Body of pancreas (tissue), 4 donors: ENCODE measurements around the gene DSE.

Experiments used
- POLR2A ChIP-seq, 3 donors: fragments of 450-650 bp; IDR thresholded peaks; one replicate each; pipeline ENCODE4 v1.6.1; 2016; ENCODE audit warnings: antibody characterized with exemption in 3 of 3, mild to moderate bottlenecking in 2 of 3
- TF ChIP-seq, protein P1 (sequence below), 7 experiments: fragments of 450-650 bp in 4 of 7; fragments of 200-600 bp in 3 of 7; sonication (generic) in 3 of 7; IDR thresholded peaks; one replicate each; pipeline ENCODE4 v1.5.1; 2016 to 2019; ENCODE audit warnings: antibody characterized with exemption in 7 of 7

DNA sequence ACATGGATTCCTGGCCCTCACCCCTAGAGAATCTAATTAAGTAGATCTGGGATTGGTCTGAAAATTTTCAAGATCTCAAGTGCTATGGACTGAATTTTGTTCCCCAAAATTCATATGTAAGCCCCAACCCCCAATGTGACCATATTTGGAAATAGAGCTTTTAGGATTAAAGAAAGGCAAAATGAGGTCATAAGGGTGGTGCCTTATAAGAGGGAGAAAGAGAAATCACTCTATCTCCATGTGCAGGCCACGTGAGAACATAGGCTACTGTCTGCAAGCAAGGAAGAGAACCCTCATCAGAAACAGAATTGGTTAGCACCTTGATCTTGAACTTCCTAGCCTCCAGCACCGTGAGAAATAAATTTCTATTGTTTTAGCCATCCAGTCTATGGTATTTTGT is 8.5 kb upstream of the DSE start:
- TF ChIP-seq POLR2A (IDR thresholded peaks at IDR 0.05) = no peak
- TF ChIP-seq, protein P1, sequence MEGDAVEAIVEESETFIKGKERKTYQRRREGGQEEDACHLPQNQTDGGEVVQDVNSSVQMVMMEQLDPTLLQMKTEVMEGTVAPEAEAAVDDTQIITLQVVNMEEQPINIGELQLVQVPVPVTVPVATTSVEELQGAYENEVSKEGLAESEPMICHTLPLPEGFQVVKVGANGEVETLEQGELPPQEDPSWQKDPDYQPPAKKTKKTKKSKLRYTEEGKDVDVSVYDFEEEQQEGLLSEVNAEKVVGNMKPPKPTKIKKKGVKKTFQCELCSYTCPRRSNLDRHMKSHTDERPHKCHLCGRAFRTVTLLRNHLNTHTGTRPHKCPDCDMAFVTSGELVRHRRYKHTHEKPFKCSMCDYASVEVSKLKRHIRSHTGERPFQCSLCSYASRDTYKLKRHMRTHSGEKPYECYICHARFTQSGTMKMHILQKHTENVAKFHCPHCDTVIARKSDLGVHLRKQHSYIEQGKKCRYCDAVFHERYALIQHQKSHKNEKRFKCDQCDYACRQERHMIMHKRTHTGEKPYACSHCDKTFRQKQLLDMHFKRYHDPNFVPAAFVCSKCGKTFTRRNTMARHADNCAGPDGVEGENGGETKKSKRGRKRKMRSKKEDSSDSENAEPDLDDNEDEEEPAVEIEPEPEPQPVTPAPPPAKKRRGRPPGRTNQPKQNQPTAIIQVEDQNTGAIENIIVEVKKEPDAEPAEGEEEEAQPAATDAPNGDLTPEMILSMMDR (IDR thresholded peaks at IDR 0.05) = no peak
